Left lung (tissue), 10 donors: ENCODE measurements around the gene BRF1. TPM values are rescaled to one million over a fixed set of nuclear protein-coding genes. Genes with fewer than 3 reads are reported as not detected.

ENCODE experiments used
- ATAC-seq: fragments of 200-7000 bp; cut with Tn5 transposase; one replicate; pipeline ENCODE4 v1.9.1; 2020; ENCODE audit warnings: moderate library complexity
- DNase-seq, 4 donors: peaks; one replicate each; pipeline ENCODE4 v3.0.0-alpha.2; 2013 to 2020
- H3K27ac ChIP-seq, 2 donors: fragments of 200-600 bp; sonication (generic) in 1 of 2; one replicate each; pipeline versions ENCODE4 v1.5.0 to v1.8.0; 2020 to 2021
- H3K27me3 ChIP-seq, 2 donors: fragments of 200-600 bp; sonication (generic) in 1 of 2; one replicate each; pipeline versions ENCODE4 v1.5.0 to v1.8.0; 2020 to 2021
- H3K36me3 ChIP-seq, 2 donors: fragments of 200-600 bp; sonication (generic) in 1 of 2; one replicate each; pipeline versions ENCODE4 v1.5.0 to v1.8.0; 2020 to 2021
- H3K4me1 ChIP-seq, 2 donors: fragments of 200-600 bp; one replicate each; pipeline ENCODE4 v1.8.0; 2021
- H3K4me3 ChIP-seq, 2 donors: fragments of 200-600 bp; sonication (generic) in 1 of 2; one replicate each; pipeline versions ENCODE4 v1.5.0 to v1.8.0; 2020 to 2021; ENCODE audit warnings: mild to moderate bottlenecking in 1 of 2
- H3K9me3 ChIP-seq, 2 donors: fragments of 200-600 bp; sonication (generic) in 1 of 2; one replicate each; pipeline versions ENCODE4 v1.5.0 to v1.8.0; 2020 to 2021
- CTCF ChIP-seq, 2 donors: fragments of 200-600 bp; sonication (generic) in 1 of 2; IDR thresholded peaks; one replicate each; pipeline versions ENCODE4 v1.5.0 to v1.8.0; 2021; ENCODE audit warnings: antibody characterized with exemption in 2 of 2
- intact Hi-C, 2 donors: fragments of 100-400 bp; cut with DNase I; formaldehyde crosslinking; loops; one replicate each; pipeline versions ENCODE4 v1.11.2 to v1.14.2; 2022
- polyA plus RNA-seq, 6 donors: library from polyadenylated mRNA; unstranded; fragments of 120-200 nt; gene quantifications; one replicate each; pipeline ENCODE4 v1.2.1, GENCODE V29; 2013; ENCODE audit not compliant: insufficient read length in 6 of 6
- total RNA-seq, 2 donors: library from RNA; stranded (reverse); fragmentation: NEBNext Ultra II Directional; extraction: Animal tissue kit (Norgen Biotek cat#: 25700); gene quantifications; one replicate each; pipeline ENCODE4 v1.2.1, GENCODE V29; 2021
- donor health status: DM: no; HTN: yes; CAD: no.
- donor health status: DM: no; HTN: no; CAD: no.

BRF1 gene
- total and polyA plus RNA-seq, 8 donors, result 32.7 to 45.1 (median 34.9) TPM

- ATAC-seq (no peak), DNase-seq (no peak)
- H3K4me1 ChIP-seq, result peaks cover 20 to 76% of the 10 kb centered on the region in 2 donors
- no peak overlapping the region for H3K4me3 ChIP-seq
- peaks cover 21 to 93% of the 10 kb centered on the region in 2 donors for H3K27me3 ChIP-seq
- no peak for TF ChIP-seq CTCF (IDR thresholded peaks at IDR 0.05)
- H3K27ac ChIP-seq, result peak overlapping the region; percentile 73 to 81
- H3K9me3 ChIP-seq, result no peaks in the 10 kb centered on the region
- intact Hi-C loops, result no loop called here
- no peaks in the 10 kb centered on the region for H3K36me3 ChIP-seq
These were observed 105.1 kb downstream of the BRF1 start for GRCh38 chr14:105195522-105196264.

GRCh38 chr14:105195051-105195450 is 105.8 kb downstream of the BRF1 start:
- ATAC-seq (no peak), DNase-seq (no peak)
- no peaks in the 10 kb centered on the region for H3K9me3 ChIP-seq
- no peaks in the 10 kb centered on the region for H3K36me3 ChIP-seq
- peaks cover 21 to 87% of the 10 kb centered on the region in 2 donors for H3K27me3 ChIP-seq
- peak overlapping the region; percentile 73 to 81 for H3K27ac ChIP-seq
- intact Hi-C loops, result no loop called here
- TF ChIP-seq CTCF (IDR thresholded peaks at IDR 0.05), result no peak
- H3K4me1 ChIP-seq, result peaks cover 20 to 76% of the 10 kb centered on the region in 2 donors
- H3K4me3 ChIP-seq, result no peak overlapping the region

GRCh38 chr14:105193916-105194782 is 106.7 kb downstream of the BRF1 start:
- peak overlapping the region; percentile 73 to 81 for H3K27ac ChIP-seq
- no peak for TF ChIP-seq CTCF (IDR thresholded peaks at IDR 0.05)
- no peak overlapping the region for H3K4me3 ChIP-seq
- H3K36me3 ChIP-seq, result no peaks in the 10 kb centered on the region
- intact Hi-C loops, result no loop called here
- DNase-seq (peak in 1 of 4 donors; percentile 57), ATAC-seq (no peak)
- H3K27me3 ChIP-seq, result peaks cover 21 to 78% of the 10 kb centered on the region in 2 donors
- peaks cover 20 to 67% of the 10 kb centered on the region in 2 donors for H3K4me1 ChIP-seq
- no peaks in the 10 kb centered on the region for H3K9me3 ChIP-seq

- Histone ChIP-seq H3K36me3 (no peaks in the 10 kb centered on the region), H3K27ac (peak overlapping the region; percentile 69 to 81), H3K4me3 (no peak overlapping the region), H3K27me3 (peaks cover 21 to 67% of the 10 kb centered on the region in 2 donors), H3K4me1 (peaks cover 20 to 57% of the 10 kb centered on the region in 2 donors), H3K9me3 (peaks cover 0 to 2% of the 10 kb centered on the region in 2 donors)
- no peak for TF ChIP-seq CTCF (IDR thresholded peaks at IDR 0.05)
- no peak for DNase-seq
- peak; percentile 13 for ATAC-seq
- intact Hi-C loops, result no loop called here
These were observed 107.7 kb downstream of the BRF1 start for GRCh38 chr14:105192866-105193731.
